WERI-Rb-1 (cell line): ENCODE measurements around the gene TREX2.

Experiments
- DNase-seq: peaks from one replicate; pipeline ENCODE4 v3.0.0-alpha.2; 2020
- H3K27ac ChIP-seq: fragments of 250-450 bp; sonication (Bioruptor Pico); 2 replicates; pipeline ENCODE4 v1.5.1; 2020; ENCODE audit warnings: mild to moderate bottlenecking, moderate library complexity
- H3K27me3 ChIP-seq: fragments of 250-450 bp; sonication (Bioruptor Pico); 2 replicates; pipeline ENCODE4 v1.5.1; 2021; ENCODE audit warnings: mild to moderate bottlenecking, low read depth, moderate library complexity; ENCODE audit not compliant: insufficient read depth, severe bottlenecking
- H3K36me3 ChIP-seq: fragments of 250-450 bp; sonication (Bioruptor Pico); 2 replicates; pipeline ENCODE4 v1.5.1; 2020; ENCODE audit warnings: mild to moderate bottlenecking, moderate library complexity
- H3K4me3 ChIP-seq: 2 replicates; pipeline ENCODE4 v1.5.1; 2011; ENCODE audit warnings: low read depth, mild to moderate bottlenecking, control low read depth, low read length
- H3K9me3 ChIP-seq: fragments of 250-450 bp; sonication (Bioruptor Pico); 2 replicates; pipeline ENCODE4 v1.5.1; 2021; ENCODE audit warnings: mild to moderate bottlenecking, moderate library complexity; ENCODE audit not compliant: severe bottlenecking
- TF ChIP-seq, protein P1 (sequence below): IDR thresholded peaks from 2 replicates; pipeline ENCODE4 v1.5.1; 2011; ENCODE audit warnings: low read depth, mild to moderate bottlenecking, control low read depth, inconsistent platforms, low read length

TREX2 gene

DNA sequence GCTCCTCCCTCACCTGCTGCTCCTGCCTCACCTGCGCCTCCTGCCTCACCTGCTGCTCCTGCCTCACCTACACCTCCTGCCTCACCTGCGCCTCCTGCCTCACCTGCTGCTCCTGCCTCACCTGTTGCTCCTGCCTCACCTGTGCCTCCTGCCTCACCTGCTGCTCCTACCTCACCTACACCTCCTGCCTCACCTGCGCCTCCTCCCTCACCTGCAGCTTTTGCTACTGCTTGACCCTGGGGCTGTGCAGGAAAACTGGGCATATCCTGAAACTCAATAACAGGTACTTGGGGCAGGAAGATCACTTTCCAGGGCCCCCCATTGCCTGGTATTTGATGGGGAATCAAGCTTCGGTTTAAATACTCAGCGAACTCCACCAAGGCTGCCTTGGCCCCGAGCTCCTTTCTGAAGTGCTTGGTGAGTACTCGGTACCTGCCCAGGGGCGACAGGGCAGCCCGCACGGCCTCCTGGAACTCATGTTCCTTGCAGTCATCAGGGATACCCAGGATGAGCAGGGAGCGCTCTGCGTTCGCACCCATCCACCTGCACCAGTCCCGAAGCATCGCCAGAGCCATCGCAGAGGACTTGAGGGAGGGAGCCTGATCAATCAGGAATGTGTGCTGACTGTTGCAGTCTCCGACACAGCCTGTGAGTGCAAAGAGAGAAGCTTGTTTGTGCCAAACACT lies 47.4 kb downstream of the TREX2 start:
- Histone ChIP-seq H3K27ac (no peak overlapping the region), H3K9me3 (peaks cover 2% of the 10 kb centered on the region), H3K36me3 (no peaks in the 10 kb centered on the region), H3K27me3 (peaks cover 76% of the 10 kb centered on the region), H3K4me3 (no peak overlapping the region)
- TF ChIP-seq, protein P1, sequence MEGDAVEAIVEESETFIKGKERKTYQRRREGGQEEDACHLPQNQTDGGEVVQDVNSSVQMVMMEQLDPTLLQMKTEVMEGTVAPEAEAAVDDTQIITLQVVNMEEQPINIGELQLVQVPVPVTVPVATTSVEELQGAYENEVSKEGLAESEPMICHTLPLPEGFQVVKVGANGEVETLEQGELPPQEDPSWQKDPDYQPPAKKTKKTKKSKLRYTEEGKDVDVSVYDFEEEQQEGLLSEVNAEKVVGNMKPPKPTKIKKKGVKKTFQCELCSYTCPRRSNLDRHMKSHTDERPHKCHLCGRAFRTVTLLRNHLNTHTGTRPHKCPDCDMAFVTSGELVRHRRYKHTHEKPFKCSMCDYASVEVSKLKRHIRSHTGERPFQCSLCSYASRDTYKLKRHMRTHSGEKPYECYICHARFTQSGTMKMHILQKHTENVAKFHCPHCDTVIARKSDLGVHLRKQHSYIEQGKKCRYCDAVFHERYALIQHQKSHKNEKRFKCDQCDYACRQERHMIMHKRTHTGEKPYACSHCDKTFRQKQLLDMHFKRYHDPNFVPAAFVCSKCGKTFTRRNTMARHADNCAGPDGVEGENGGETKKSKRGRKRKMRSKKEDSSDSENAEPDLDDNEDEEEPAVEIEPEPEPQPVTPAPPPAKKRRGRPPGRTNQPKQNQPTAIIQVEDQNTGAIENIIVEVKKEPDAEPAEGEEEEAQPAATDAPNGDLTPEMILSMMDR = no peak
- DNase-seq = no peak

DNA sequence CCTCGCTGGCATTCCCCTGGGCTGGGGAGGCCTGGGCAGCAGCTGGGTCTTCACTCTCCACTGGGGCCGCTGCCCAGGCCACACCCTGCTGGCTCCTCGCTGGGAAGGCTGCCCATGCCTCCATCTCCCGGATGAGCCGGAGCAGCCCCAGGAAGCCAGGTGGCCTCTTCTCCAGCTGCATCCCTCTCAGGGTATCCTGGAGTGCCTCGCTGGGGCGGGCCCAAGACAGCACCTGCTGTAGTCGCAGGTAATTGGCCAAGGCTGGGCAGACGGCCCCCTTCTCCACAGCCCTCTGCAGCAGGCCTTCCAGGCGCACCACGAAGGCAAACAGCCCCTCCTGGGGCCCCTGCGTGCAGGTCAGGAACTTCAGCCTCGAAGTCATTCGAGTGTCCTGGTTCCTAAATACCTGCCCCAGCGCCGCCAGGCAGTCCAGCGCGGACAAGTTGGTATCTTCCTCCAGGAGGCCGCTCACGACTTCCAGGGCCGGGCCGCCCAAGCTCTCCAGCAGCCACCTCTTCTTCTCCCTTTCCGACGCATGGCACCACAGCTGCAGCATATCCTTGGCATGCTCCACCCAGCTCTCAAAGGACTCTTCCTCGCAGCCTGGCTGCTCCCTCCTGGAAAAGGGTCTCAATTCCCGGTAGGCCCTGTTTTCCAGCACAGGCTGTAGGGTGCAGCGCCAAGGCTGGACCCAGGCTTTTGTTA lies 48.4 kb downstream of the TREX2 start:
- no peak overlapping the region for H3K27ac ChIP-seq
- no peak overlapping the region for H3K4me3 ChIP-seq
- peaks cover 2% of the 10 kb centered on the region for H3K9me3 ChIP-seq
- TF ChIP-seq, protein P1 = no peak
- no peak for DNase-seq
- H3K36me3 ChIP-seq = no peaks in the 10 kb centered on the region
- H3K27me3 ChIP-seq = peaks cover 73% of the 10 kb centered on the region

DNA sequence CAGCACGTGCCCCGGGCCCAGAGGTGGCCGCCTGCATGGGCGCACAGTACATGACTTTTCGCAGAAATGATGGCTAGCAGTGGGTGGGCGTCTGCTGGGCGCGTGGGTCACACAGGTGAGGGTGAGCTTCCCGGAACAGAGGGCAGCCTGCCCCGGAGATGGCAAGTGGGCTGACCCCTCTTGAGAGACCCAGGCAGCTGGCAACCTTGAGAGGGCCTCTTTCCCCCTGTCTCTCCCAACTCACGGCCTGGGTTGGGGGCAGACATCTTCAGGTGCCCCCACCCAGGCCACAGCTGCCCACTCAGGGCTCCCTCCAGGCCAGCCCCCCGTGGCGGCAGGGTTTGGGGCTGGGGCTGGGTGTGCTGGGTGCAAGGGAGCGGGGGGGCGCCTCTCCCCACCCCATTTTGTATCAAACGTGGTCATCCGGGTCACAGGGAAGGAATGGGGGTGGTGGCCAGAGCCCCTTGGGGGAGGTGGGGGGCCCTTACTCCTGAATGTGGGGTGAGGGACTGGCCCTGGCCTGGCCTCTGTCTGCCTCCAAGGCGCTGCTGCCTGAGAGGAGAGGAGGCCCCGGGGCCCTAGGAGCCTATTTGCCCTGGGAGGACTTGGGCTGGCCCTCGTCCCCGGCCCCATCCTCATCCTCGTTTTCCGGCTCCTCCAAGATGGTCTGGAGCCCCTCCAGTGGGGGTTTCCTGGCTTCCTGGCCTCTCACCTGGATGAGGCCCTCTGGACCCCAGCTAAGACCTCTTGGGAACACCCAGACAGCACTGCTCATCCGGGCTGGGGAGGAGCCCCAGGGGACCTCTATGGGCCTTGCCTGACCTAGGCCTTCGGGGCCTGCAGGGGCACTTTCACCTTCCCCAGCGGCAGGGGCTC lies 49.3 kb downstream of the TREX2 start:
- TF ChIP-seq, protein P1 = no peak
- Histone ChIP-seq H3K27ac (no peak overlapping the region), H3K36me3 (no peaks in the 10 kb centered on the region), H3K9me3 (peaks cover 6% of the 10 kb centered on the region), H3K27me3 (peaks cover 70% of the 10 kb centered on the region), H3K4me3 (no peak overlapping the region)
- no peak for DNase-seq

DNA sequence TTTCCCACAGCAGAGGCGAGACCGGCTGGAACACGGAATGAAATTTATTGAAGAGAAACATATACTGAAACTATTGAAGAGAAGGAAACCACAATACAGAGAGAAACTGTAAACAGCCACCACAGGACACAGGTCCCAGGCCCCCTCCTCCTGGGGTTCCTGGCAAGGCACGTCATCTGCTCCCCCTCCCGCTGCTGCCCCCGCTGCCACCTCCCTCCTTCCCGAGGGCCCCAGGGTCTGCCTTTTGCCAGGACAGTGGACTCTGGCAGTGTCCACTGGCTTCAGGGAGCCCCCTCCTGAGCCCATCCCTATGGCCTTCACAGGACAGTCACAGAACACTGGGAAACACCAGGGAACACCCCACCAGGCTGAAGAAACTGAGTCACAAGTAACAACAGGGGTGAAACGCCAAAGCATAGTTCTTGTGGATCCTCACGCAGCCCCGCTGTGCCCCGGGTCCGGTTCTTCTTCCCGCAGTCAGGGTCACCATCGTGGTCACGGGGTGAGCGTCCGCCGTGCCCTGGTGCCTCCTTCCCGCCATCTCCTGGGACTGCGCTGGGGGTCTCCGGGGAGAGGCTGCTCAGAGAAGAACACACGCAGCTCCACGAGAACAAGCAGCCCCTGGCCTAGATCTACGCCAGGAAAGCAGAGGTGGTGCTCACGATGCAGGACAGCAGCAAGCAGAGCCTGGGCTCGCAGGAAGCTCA lies 50.1 kb downstream of the TREX2 start:
- H3K9me3 ChIP-seq = peaks cover 4% of the 10 kb centered on the region
- H3K27me3 ChIP-seq = peaks cover 63% of the 10 kb centered on the region
- no peaks in the 10 kb centered on the region for H3K36me3 ChIP-seq
- H3K27ac ChIP-seq = no peak overlapping the region
- TF ChIP-seq, protein P1 = no peak
- no peak overlapping the region for H3K4me3 ChIP-seq
- no peak for DNase-seq

DNA sequence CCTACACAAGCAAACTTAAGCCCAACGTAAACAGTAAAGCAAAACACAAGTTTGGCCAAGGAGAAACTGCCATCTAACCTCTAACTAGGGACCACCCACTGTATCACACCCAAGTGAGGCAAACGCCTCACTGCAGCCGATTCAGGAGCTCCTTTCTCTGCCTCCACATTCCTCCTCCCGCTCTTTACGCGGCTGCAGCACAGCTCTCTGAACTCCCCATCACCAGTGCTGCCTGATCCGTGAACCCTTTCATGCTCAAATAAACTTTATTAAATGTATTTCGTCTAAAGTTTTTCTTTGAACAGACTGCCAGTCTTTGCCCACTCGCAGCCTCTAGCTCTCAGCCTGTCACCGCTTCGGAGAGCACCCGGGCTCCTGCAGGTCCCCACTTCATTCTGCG lies 51.2 kb downstream of the TREX2 start:
- DNase-seq = no peak
- H3K4me3 ChIP-seq = no peak overlapping the region
- no peak overlapping the region for H3K27ac ChIP-seq
- H3K36me3 ChIP-seq = no peaks in the 10 kb centered on the region
- peaks cover 57% of the 10 kb centered on the region for H3K27me3 ChIP-seq
- H3K9me3 ChIP-seq = peaks cover 4% of the 10 kb centered on the region
- TF ChIP-seq, protein P1 = no peak
